IMR-90 (cell line): ENCODE measurements around the gene ZNF747. TPM values are rescaled to one million over a fixed set of nuclear protein-coding genes. Genes with fewer than 3 reads are reported as not detected.

ENCODE experiments used
- ATAC-seq: fragments of 200-7000 bp; cut with Tn5 transposase; 2 replicates; pipeline ENCODE4 v1.9.1; 2020; ENCODE audit warnings: low read depth, mild to moderate bottlenecking, moderate library complexity
- BruUV-seq: library from RNA; stranded (reverse); fragments of 400-500 nt; replicated peaks from 2 replicates; lab custom pipeline; 2021; lab: Mats Ljungman, UMichigan
- CTCF ChIA-PET: fragments of 300-600 bp; formaldehyde crosslinking; extraction: SDS; loops from one replicate; lab custom pipeline; 2021; ENCODE audit warnings: antibody characterized with exemption; lab: Yijun Ruan, JAX
- POLR2A ChIA-PET: fragments of 300-600 bp; sonication (Branson Sonifier 250); formaldehyde crosslinking; loops from one replicate; lab custom pipeline; 2022; ENCODE audit warnings: antibody characterized with exemption; ENCODE audit not compliant: unreplicated experiment; lab: Charles Lee
- DNase-seq: peaks from one replicate; pipeline ENCODE4 v3.0.0; 2013
- H2AFZ ChIP-seq: replicated peaks from 2 replicates; pipeline ENCODE3; 2013; ENCODE audit warnings: low read length, mild to moderate bottlenecking; ENCODE audit not compliant: poor library complexity
- H2AK5ac ChIP-seq: 2 replicates; pipeline ENCODE4 v1.6.1; 2013; ENCODE audit warnings: low read depth, low read length, inconsistent platforms
- H2AK9ac ChIP-seq: replicated peaks from 2 replicates; pipeline ENCODE3; 2013; ENCODE audit warnings: mild to moderate bottlenecking, low read depth, low read length, moderate library complexity; ENCODE audit not compliant: poor library complexity
- H2BK120ac ChIP-seq: 2 replicates; pipeline ENCODE4 v1.6.1; 2013; ENCODE audit warnings: low read depth, low read length, inconsistent platforms
- H2BK15ac ChIP-seq: 3 replicates; pipeline ENCODE4 v1.6.1; 2013; ENCODE audit warnings: low read depth, low read length, inconsistent platforms
- H2BK20ac ChIP-seq: 2 replicates; pipeline ENCODE4 v1.6.1; 2013; ENCODE audit warnings: low read depth, mild to moderate bottlenecking, inconsistent platforms, low read length, moderate library complexity
- H2BK5ac ChIP-seq: 2 replicates; pipeline ENCODE4 v1.6.1; 2013; ENCODE audit warnings: mild to moderate bottlenecking, low read depth, low read length, inconsistent platforms; ENCODE audit not compliant: poor library complexity, severe bottlenecking
- H3K14ac ChIP-seq: replicated peaks from 2 replicates; pipeline ENCODE4 v1.6.1; 2013; ENCODE audit warnings: low read depth, low read length, inconsistent platforms
- H3K18ac ChIP-seq: 2 replicates; pipeline ENCODE4 v1.6.1; 2013; ENCODE audit warnings: low read depth, low read length, control low read depth
- H3K23ac ChIP-seq: 2 replicates; pipeline ENCODE4 v1.6.1; 2013; ENCODE audit warnings: low read depth, low read length, inconsistent platforms
- H3K27ac ChIP-seq: 2 replicates; pipeline ENCODE4 v1.5.1; 2013; ENCODE audit warnings: mild to moderate bottlenecking, control low read depth, low read length; ENCODE audit not compliant: insufficient read depth
- H3K27me3 ChIP-seq: 2 replicates; pipeline ENCODE4 v1.6.1; 2013; ENCODE audit warnings: low read length; ENCODE audit not compliant: control insufficient read depth, insufficient read depth
- H3K36me3 ChIP-seq: 2 replicates; pipeline ENCODE4 v1.6.1; 2013; ENCODE audit warnings: low read length, mixed read lengths; ENCODE audit not compliant: control insufficient read depth, insufficient read depth
- H3K4ac ChIP-seq: 2 replicates; pipeline ENCODE4 v1.6.1; 2013; ENCODE audit warnings: low read depth, low read length, inconsistent platforms
- H3K4me1 ChIP-seq: 2 replicates; pipeline ENCODE4 v1.6.1; 2013; ENCODE audit warnings: low read length, mixed read lengths; ENCODE audit not compliant: control insufficient read depth, insufficient read depth
- H3K4me2 ChIP-seq: 2 replicates; pipeline ENCODE4 v1.6.1; 2013; ENCODE audit warnings: low read depth, mild to moderate bottlenecking, control low read depth, low read length, moderate library complexity
- H3K4me3 ChIP-seq: 2 replicates; pipeline ENCODE4 v1.5.1; 2013; ENCODE audit warnings: low read depth, mild to moderate bottlenecking, control low read depth, low read length, moderate library complexity; ENCODE audit not compliant: insufficient read depth
- H3K56ac ChIP-seq: 2 replicates; pipeline ENCODE4 v1.6.1; 2013; ENCODE audit warnings: low read length, inconsistent platforms; ENCODE audit not compliant: insufficient read depth; ENCODE audit errors: extremely low read depth
- H3K79me1 ChIP-seq, 2 experiments: 2 replicates each; pipeline ENCODE4 v1.6.1; 2013; ENCODE audit warnings: low read length in 2 of 2, inconsistent platforms in 1 of 2, low read depth in 1 of 2
- H3K9ac ChIP-seq: 2 replicates; pipeline ENCODE4 v1.6.1; 2013; ENCODE audit warnings: low read depth, low read length, control low read depth
- H3K9me1 ChIP-seq: 2 replicates; pipeline ENCODE4 v1.6.1; 2013; ENCODE audit warnings: low read length, inconsistent platforms; ENCODE audit not compliant: insufficient read depth
- H3K9me3 ChIP-seq: 2 replicates; pipeline ENCODE4 v1.6.1; 2013; ENCODE audit warnings: low read length; ENCODE audit not compliant: control insufficient read depth, insufficient read depth
- H4K20me1 ChIP-seq: 2 replicates; pipeline ENCODE4 v1.6.1; 2013; ENCODE audit warnings: low read length, inconsistent platforms; ENCODE audit not compliant: insufficient read depth
- H4K5ac ChIP-seq: 2 replicates; pipeline ENCODE4 v1.6.1; 2013; ENCODE audit warnings: mild to moderate bottlenecking, low read depth, low read length, control low read depth
- H4K8ac ChIP-seq, 2 experiments: 2 replicates each; pipeline ENCODE4 v1.6.1; 2013; ENCODE audit warnings: low read depth in 2 of 2, low read length in 2 of 2, control low read depth in 1 of 2, inconsistent platforms in 1 of 2
- H4K91ac ChIP-seq: 2 replicates; pipeline ENCODE4 v1.6.1; 2013; ENCODE audit warnings: low read depth, low read length, inconsistent platforms; ENCODE audit not compliant: insufficient read depth
- BHLHE40 ChIP-seq: fragments of 150-350 bp; IDR thresholded peaks from 2 replicates; pipeline ENCODE4 v1.6.1; 2016; ENCODE audit warnings: mild to moderate bottlenecking, low read depth, low read length
- CEBPB ChIP-seq: IDR thresholded peaks from 2 replicates; pipeline ENCODE4 v1.6.1; 2012; ENCODE audit warnings: low read depth, low read length, improper control_type of control experiment
- CHD1 ChIP-seq: IDR thresholded peaks from 2 replicates; pipeline ENCODE4 v1.6.1; 2012; ENCODE audit warnings: low read depth, low read length, improper control_type of control experiment
- CTCF ChIP-seq: conservative IDR thresholded peaks from 2 replicates; pipeline ENCODE4 v1.5.1; 2012; ENCODE audit warnings: mild to moderate bottlenecking, low read depth, low read length, improper control_type of control experiment
- FOS ChIP-seq: fragments of 150-350 bp; IDR thresholded peaks from 2 replicates; pipeline ENCODE4 v1.6.1; 2016; ENCODE audit warnings: low read depth, low read length
- MAFK ChIP-seq: IDR thresholded peaks from 2 replicates; pipeline ENCODE4 v1.6.1; 2012; ENCODE audit warnings: low read depth, low read length, improper control_type of control experiment
- MAZ ChIP-seq: IDR thresholded peaks from 2 replicates; pipeline ENCODE4 v1.6.1; 2012; ENCODE audit warnings: low read depth, mild to moderate bottlenecking, low read length, improper control_type of control experiment, moderate library complexity, borderline replicate concordance
- MXI1 ChIP-seq: IDR thresholded peaks from 2 replicates; pipeline ENCODE4 v1.6.1; 2012; ENCODE audit warnings: low read depth, mild to moderate bottlenecking, low read length, moderate library complexity, borderline replicate concordance
- NFE2L2 ChIP-seq: fragments of 150-350 bp; IDR thresholded peaks from 2 replicates; pipeline ENCODE4 v1.6.1; 2016; ENCODE audit warnings: low read depth, mild to moderate bottlenecking, low read length
- POLR2A ChIP-seq: IDR thresholded peaks from 2 replicates; pipeline ENCODE4 v1.6.1; 2012; ENCODE audit warnings: mild to moderate bottlenecking, low read depth, low read length
- RAD21 ChIP-seq: IDR thresholded peaks from 2 replicates; pipeline ENCODE4 v1.6.1; 2012; ENCODE audit warnings: low read length, improper control_type of control experiment
- RCOR1 ChIP-seq: IDR thresholded peaks from 2 replicates; pipeline ENCODE4 v1.6.1; 2012; ENCODE audit warnings: mild to moderate bottlenecking, low read length, improper control_type of control experiment; ENCODE audit not compliant: insufficient replicate concordance
- RFX5 ChIP-seq: IDR thresholded peaks from 2 replicates; pipeline ENCODE4 v1.8.0; 2012; ENCODE audit warnings: low read depth, mild to moderate bottlenecking, low read length, moderate library complexity
- SMC3 ChIP-seq: fragments of 150-350 bp; IDR thresholded peaks from 2 replicates; pipeline ENCODE4 v1.6.1; 2016; ENCODE audit warnings: low read depth, mild to moderate bottlenecking, antibody characterized with exemption, low read length, moderate library complexity
- dilution Hi-C: fragments of 300-500 bp; cut with HindIII; formaldehyde crosslinking; loops from one replicate; pipeline ENCODE4 v1.14.3; 2018; ENCODE audit warnings: low sequenced_read_pairs; ENCODE audit not compliant: unreplicated experiment
- in situ Hi-C: fragments of 300-500 bp; cut with MboI; formaldehyde crosslinking; loops from 3 replicates; pipeline ENCODE4 v1.14.3; 2019; ENCODE audit warnings: low sequenced_read_pairs, inconsistent platforms, mixed read lengths
- intact Hi-C: fragments of 100-400 bp; cut with micrococcal nuclease; formaldehyde crosslinking; loops from 2 replicates; pipeline ENCODE4 v1.10.0; 2022
- polyA plus RNA-seq, 3 experiments: library from polyadenylated mRNA; depleted of rRNA; stranded (reverse); fragments of >200 nt; gene quantifications; 2 replicates each; pipeline ENCODE4 v1.2.3, GENCODE V29; 2012; ENCODE audit warnings: low replicate concordance in 1 of 3
- total RNA-seq: library from RNA; depleted of rRNA; stranded (reverse); fragments of >200 nt; gene quantifications from 2 replicates; pipeline ENCODE4 v1.2.3, GENCODE V29; 2012
- TF ChIP-seq, protein P1 (sequence below): fragments of 150-350 bp; IDR thresholded peaks from 2 replicates; pipeline ENCODE4 v1.6.1; 2017; ENCODE audit warnings: mild to moderate bottlenecking, antibody characterized with exemption, low read length, low read depth
- TF ChIP-seq, protein P2 (sequence below): fragments of 150-350 bp; IDR thresholded peaks from 2 replicates; pipeline ENCODE4 v1.6.1; 2016; ENCODE audit warnings: low read depth, mild to moderate bottlenecking, low read length, moderate library complexity, borderline replicate concordance

ZNF747 gene
- total and polyA plus RNA-seq, 2 of the 4 experiments (the other 2 are of a cell fraction): 2.0 to 2.9 TPM

GRCh38 chr16:30484887-30485286 lies 49.8 kb downstream of the ZNF747 start:
- ATAC-seq: no peak
- H3K79me1 ChIP-seq: no peaks in the 10 kb centered on the region
- H3K14ac ChIP-seq: no peak overlapping the region
- H3K4ac ChIP-seq: no peak overlapping the region
- no peak overlapping the region for H4K8ac ChIP-seq
- in situ Hi-C loops (no loop called here), intact Hi-C loops (no loop called here), dilution Hi-C loops (no loop called here)
- ChIA-PET POLR2A (no interaction called here), CTCF (no interaction called here)
- peaks cover 27% of the 10 kb centered on the region for H3K27me3 ChIP-seq
- no peak for DNase-seq
- H2BK120ac ChIP-seq: no peak overlapping the region
- H3K9me1 ChIP-seq: 0 out of 2 replicates have a peak, but pooled peaks cover 2% of the 10 kb centered on the region
- BruUV-seq: no TSS peak
- no peak overlapping the region for H3K9ac ChIP-seq
- no peak overlapping the region for H2AFZ ChIP-seq
- no peak overlapping the region for H3K56ac ChIP-seq
- no peak overlapping the region for H3K4me3 ChIP-seq
- no peak overlapping the region for H2BK5ac ChIP-seq
- no peak overlapping the region for H2BK20ac ChIP-seq
- H2AK9ac ChIP-seq: no peak overlapping the region
- no peak overlapping the region for H2AK5ac ChIP-seq
- no peak overlapping the region for H3K18ac ChIP-seq
- 0 out of 2 replicates have a peak, but pooled peaks cover 2% of the 10 kb centered on the region for H3K4me1 ChIP-seq
- no peak overlapping the region for H3K23ac ChIP-seq
- H2BK15ac ChIP-seq: no peak overlapping the region
- H3K27ac ChIP-seq: no peak overlapping the region
- no peaks in the 10 kb centered on the region for H4K20me1 ChIP-seq
- no peak for TF ChIP-seq MXI1
- no peak for TF ChIP-seq MAZ
- no peak for TF ChIP-seq FOS
- no peak for TF ChIP-seq CHD1
- no peak for TF ChIP-seq RAD21
- no peak for TF ChIP-seq POLR2A
- TF ChIP-seq, protein P1, sequence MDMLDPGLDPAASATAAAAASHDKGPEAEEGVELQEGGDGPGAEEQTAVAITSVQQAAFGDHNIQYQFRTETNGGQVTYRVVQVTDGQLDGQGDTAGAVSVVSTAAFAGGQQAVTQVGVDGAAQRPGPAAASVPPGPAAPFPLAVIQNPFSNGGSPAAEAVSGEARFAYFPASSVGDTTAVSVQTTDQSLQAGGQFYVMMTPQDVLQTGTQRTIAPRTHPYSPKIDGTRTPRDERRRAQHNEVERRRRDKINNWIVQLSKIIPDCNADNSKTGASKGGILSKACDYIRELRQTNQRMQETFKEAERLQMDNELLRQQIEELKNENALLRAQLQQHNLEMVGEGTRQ: no peak
- TF ChIP-seq CEBPB: no peak
- TF ChIP-seq SMC3: no peak
- no peak for TF ChIP-seq BHLHE40
- TF ChIP-seq RFX5: no peak
- TF ChIP-seq NFE2L2: no peak
- TF ChIP-seq MAFK: no peak
- no peak for TF ChIP-seq CTCF
- TF ChIP-seq, protein P2, sequence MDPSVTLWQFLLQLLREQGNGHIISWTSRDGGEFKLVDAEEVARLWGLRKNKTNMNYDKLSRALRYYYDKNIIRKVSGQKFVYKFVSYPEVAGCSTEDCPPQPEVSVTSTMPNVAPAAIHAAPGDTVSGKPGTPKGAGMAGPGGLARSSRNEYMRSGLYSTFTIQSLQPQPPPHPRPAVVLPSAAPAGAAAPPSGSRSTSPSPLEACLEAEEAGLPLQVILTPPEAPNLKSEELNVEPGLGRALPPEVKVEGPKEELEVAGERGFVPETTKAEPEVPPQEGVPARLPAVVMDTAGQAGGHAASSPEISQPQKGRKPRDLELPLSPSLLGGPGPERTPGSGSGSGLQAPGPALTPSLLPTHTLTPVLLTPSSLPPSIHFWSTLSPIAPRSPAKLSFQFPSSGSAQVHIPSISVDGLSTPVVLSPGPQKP: no peak
- no peak for TF ChIP-seq RCOR1
- no peaks in the 10 kb centered on the region for H3K9me3 ChIP-seq
- H4K91ac ChIP-seq: no peak overlapping the region
- H3K4me2 ChIP-seq: no peak overlapping the region
- H4K5ac ChIP-seq: no peak overlapping the region
- H3K36me3 ChIP-seq: no peaks in the 10 kb centered on the region
